BLaER1 treated with 17β-estradiol and CSF1 and Interleukin-3, amounts not matched to agents 10 nM and 100 nM (cell line): ENCODE measurements around the gene ARMC9.

Source experiments
- H3K27ac ChIP-seq, 11 experiments: shearing (Covaris generic); formaldehyde crosslinking; 2 replicates each; pipeline ENCODE4 v1.8.1; 2022
- H3K27me3 ChIP-seq, 11 experiments: shearing (Covaris generic); formaldehyde crosslinking; 2 replicates each; pipeline ENCODE4 v1.8.1; 2022
- H3K36me3 ChIP-seq, 11 experiments: shearing (Covaris generic); formaldehyde crosslinking; 2 replicates each; pipeline ENCODE4 v1.8.1; 2022
- H3K4me1 ChIP-seq, 10 experiments: shearing (Covaris generic); formaldehyde crosslinking; 2 replicates each; pipeline ENCODE4 v1.8.1; 2022
- H3K4me2 ChIP-seq, 11 experiments: shearing (Covaris generic); formaldehyde crosslinking; 2 replicates each; pipeline ENCODE4 v1.8.1; 2022
- H3K4me3 ChIP-seq, 10 experiments: shearing (Covaris generic); formaldehyde crosslinking; 2 replicates each; pipeline ENCODE4 v1.8.1; 2022
- H3K9ac ChIP-seq, 11 experiments: shearing (Covaris generic); formaldehyde crosslinking; 2 replicates each; pipeline ENCODE4 v1.8.1; 2022
- H3K9me3 ChIP-seq, 11 experiments: shearing (Covaris generic); formaldehyde crosslinking; replicated peaks in 1 of 11; 2 replicates each; pipeline ENCODE4 v1.8.1; 2022
- H4K20me1 ChIP-seq, 11 experiments: shearing (Covaris generic); formaldehyde crosslinking; 2 replicates each; pipeline ENCODE4 v1.8.1; 2022
- Cebpa-rat ChIP-seq, 11 experiments: shearing (Covaris generic); IDR thresholded peaks; 2 replicates each; pipeline ENCODE4 v1.8.1; 2022

Gene ARMC9

DNA sequence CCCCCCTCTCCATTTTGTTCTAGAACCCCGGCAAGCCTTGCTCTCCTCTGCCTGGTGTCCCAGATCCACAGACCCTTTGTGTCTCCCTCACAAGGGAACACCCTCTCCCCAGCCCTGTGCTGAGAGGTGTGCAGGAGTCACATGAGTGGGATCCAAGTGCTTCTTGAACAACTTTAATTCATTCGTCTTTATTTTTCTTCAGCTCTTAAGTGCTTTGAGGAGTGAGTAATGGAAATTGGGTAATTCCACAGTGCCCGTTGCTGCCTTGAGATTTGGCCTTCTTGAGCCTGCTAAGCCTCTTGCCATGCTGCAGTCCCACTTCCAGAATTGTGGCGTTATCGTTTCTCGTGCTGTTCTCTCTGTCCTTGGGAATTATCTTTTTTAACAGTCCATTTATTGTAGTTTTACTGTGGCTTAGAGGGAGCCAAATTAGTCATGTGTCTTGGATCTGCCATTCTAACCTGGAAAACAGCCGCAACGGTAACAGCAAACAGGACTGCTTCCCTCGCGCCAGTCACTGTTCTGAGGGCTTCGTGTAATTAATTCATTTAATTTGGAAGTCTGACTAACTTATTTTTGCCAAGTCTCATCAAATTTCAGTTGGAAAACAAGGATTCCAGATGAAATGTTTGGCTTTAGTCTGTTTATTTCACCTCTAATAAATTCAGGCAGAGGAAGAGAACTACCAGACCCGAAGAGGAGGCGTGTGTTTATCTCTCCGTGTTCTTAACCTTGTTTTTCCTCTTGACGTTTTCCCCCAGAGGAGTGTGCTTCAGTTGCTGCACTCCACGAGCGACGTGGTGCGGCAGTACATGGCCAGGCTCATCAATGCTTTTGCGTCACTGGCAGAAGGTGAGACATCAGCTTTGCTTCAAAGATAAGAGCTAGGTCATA lies 72.0 kb downstream of the ARMC9 start:
- H3K27ac ChIP-seq = no peak overlapping the region
- H3K4me2 ChIP-seq = no peak overlapping the region
- H3K4me1 ChIP-seq = peaks cover 0 to 34% (median 13%) of the 10 kb centered on the region in 10 experiments; a peak in 16 of 20 replicates
- H3K4me3 ChIP-seq = no peak overlapping the region
- no peak for TF ChIP-seq Cebpa-rat (IDR thresholded peaks at IDR 0.05)
- H3K9me3 ChIP-seq = no peaks in the 10 kb centered on the region
- no peaks in the 10 kb centered on the region for H4K20me1 ChIP-seq
- H3K9ac ChIP-seq = no peak overlapping the region
- peaks cover 0 to 16% (median 0%) of the 10 kb centered on the region in 11 experiments; a peak in 3 of 22 replicates for H3K36me3 ChIP-seq
- H3K27me3 ChIP-seq = no peaks in the 10 kb centered on the region

DNA sequence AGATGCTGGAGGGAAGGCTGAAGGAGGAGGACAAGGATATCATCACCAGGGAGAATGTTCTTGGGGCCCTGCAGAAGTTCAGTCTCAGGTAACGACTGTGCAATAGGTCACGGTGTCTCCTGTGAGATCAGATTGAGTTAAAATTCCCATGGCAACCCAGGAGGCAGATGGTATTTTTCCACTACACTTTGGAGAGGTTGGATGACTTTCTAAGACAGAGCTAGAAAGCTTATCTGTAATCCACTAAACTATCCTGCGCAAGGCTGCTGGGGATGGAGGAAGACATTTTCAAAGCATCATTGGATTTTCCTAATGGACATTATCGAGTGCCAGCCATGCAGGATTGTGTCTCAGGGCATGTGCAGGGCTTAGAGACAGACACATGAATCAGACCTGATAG lies 74.6 kb downstream of the ARMC9 start:
- Histone ChIP-seq H3K9ac (no peak overlapping the region), H4K20me1 (no peaks in the 10 kb centered on the region), H3K4me2 (peak overlapping the region in 2 of 11 experiments; percentile 16 to 22; a peak in 1 of 22 replicates), H3K4me1 (peaks cover 16 to 38% (median 29%) of the 10 kb centered on the region in 10 experiments), H3K27ac (no peak overlapping the region), H3K27me3 (no peaks in the 10 kb centered on the region), H3K36me3 (peaks cover 0 to 16% (median 0%) of the 10 kb centered on the region in 11 experiments; a peak in 3 of 22 replicates), H3K4me3 (no peak overlapping the region), H3K9me3 (no peaks in the 10 kb centered on the region)
- TF ChIP-seq Cebpa-rat (IDR thresholded peaks at IDR 0.05) = no peak

DNA sequence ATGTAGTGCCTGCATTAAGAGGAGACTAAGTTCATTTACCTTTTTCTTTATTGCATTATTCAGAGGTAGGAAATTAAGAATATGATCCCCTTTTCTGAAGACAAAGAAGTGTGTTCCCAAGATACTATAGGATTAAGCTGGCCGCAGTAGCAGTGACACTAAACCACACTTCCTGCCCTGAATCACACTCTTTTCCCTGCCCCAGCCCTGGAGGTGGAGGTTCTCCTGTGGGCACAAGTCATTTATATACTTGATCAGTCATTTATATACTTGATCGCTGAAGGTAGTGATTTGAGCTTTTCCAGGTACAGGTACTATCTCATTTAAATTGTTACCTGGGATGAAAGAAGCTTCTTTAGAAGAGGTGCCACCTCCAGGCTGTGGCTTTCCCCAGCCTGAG lies 78.6 kb downstream of the ARMC9 start:
- TF ChIP-seq Cebpa-rat (IDR thresholded peaks at IDR 0.05) = no peak
- Histone ChIP-seq H3K9me3 (no peaks in the 10 kb centered on the region), H3K4me1 (peaks cover 41 to 77% (median 56%) of the 10 kb centered on the region in 10 experiments), H3K27ac (no peak overlapping the region), H3K36me3 (peaks cover 0 to 6% (median 0%) of the 10 kb centered on the region in 11 experiments; a peak in 2 of 22 replicates), H3K4me3 (no peak overlapping the region), H4K20me1 (no peaks in the 10 kb centered on the region), H3K9ac (no peak overlapping the region), H3K27me3 (no peaks in the 10 kb centered on the region), H3K4me2 (peak overlapping the region; percentile 4 to 77 (median 49); a peak in 18 of 22 replicates)

DNA sequence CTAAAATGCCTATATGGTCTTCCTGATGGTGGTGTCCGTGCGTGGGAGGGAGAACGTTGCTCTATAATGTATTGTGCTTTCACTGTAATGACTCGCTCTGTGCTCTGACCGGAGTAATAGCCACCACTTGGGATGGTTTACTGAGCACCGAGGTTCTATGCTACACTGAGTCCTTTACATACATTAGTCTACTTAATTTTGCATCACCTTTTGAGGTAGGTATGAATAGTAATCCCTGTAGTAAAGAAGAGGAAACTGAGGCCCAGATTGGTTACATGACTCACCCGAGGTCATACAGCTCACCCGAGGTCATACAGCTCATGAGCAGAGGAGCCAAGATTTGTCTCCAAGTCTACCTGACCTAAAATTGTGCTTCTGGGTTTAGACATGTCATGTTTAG lies 79.5 kb downstream of the ARMC9 start:
- Histone ChIP-seq H3K4me2 (peak overlapping the region in 8 of 11 experiments; percentile 24 to 77 (median 68); a peak in 14 of 22 replicates), H4K20me1 (no peaks in the 10 kb centered on the region), H3K36me3 (peaks cover 0 to 5% (median 0%) of the 10 kb centered on the region in 11 experiments; a peak in 2 of 22 replicates)

DNA sequence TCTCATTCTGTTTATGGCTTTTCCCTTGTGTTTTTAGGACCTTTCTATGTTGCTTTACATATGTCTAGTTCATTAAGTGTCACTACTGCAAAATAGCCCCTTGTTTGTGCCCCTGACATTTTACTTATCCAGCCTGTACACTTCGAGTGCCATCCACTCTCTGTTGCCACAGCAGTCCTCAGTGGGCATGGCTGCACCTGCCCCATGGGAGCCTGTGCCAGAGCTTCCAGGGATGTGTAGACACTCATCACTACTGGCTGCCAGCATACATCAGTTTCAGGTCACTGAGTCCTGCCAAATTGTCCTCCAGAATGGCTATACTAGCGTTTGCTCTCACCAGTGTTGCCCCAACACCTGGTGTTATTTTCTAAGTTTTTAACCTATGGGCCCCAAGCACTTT lies 80.4 kb downstream of the ARMC9 start:
- Histone ChIP-seq H3K4me2 (peak overlapping the region in 7 of 11 experiments; percentile 24 to 77 (median 72); a peak in 14 of 22 replicates), H4K20me1 (no peaks in the 10 kb centered on the region), H3K27me3 (no peaks in the 10 kb centered on the region), H3K9me3 (no peaks in the 10 kb centered on the region), H3K36me3 (no peaks in the 10 kb centered on the region), H3K27ac (no peak overlapping the region), H3K4me1 (peaks cover 41 to 69% (median 56%) of the 10 kb centered on the region in 10 experiments), H3K4me3 (no peak overlapping the region), H3K9ac (no peak overlapping the region)
- TF ChIP-seq Cebpa-rat (IDR thresholded peaks at IDR 0.05) = no peak

More for the DNA sequence above, 79.5 kb downstream of the ARMC9 start:
- no peak for TF ChIP-seq Cebpa-rat (IDR thresholded peaks at IDR 0.05)
- peaks cover 41 to 77% (median 56%) of the 10 kb centered on the region in 10 experiments for H3K4me1 ChIP-seq
- no peak overlapping the region for H3K4me3 ChIP-seq
- H3K9me3 ChIP-seq = no peaks in the 10 kb centered on the region
- H3K27me3 ChIP-seq = no peaks in the 10 kb centered on the region
- H3K9ac ChIP-seq = no peak overlapping the region
- H3K27ac ChIP-seq = no peak overlapping the region

DNA sequence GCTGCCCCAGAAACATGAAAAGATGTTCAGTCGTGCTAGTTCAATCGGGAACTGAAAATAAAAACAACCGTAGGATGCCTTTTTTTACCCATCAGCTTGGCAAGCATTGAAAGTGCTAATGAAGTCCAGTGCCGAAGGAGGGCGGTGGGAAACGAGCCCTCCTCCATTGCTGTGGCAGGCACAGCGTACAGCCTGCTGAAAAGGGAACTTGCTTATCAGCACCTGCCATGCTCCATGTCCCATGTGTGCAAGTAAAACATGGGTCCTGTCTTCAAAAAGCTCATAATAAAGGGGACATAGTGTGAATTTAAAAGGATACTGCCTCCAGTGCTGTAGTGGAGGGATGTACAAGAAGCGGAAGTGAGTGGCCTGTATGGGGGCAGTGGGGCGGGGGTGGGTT lies 82.4 kb downstream of the ARMC9 start:
- Histone ChIP-seq H3K36me3 (no peaks in the 10 kb centered on the region), H3K4me3 (no peak overlapping the region), H3K9ac (no peak overlapping the region), H3K4me1 (peaks cover 25 to 57% (median 46%) of the 10 kb centered on the region in 10 experiments), H3K9me3 (no peaks in the 10 kb centered on the region), H3K27me3 (no peaks in the 10 kb centered on the region), H3K4me2 (peak overlapping the region; percentile 12 to 77 (median 47); a peak in 21 of 22 replicates), H3K27ac (peak overlapping the region in 2 of 11 experiments; percentile 14 to 42; a peak in 2 of 22 replicates), H4K20me1 (no peaks in the 10 kb centered on the region)
- no peak for TF ChIP-seq Cebpa-rat (IDR thresholded peaks at IDR 0.05)

DNA sequence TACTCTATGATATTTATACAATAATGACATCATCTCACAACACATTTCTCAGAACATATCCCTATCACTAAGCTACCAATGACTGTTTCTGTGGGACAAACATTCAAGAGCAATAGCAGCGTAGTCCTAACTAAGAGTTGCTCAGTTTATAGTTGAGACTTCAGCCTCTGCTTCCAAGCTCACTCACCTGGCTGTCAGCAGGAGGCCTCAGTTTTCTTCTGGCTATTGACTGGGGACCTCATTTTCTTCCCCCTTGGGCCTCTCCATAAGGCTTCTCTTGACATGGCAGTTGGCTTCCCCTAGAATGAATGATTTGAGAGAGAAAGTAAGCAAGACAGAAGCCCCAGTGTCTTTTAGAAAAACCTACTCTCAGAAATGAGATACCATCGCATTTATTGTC lies 85.9 kb downstream of the ARMC9 start:
- Histone ChIP-seq H3K4me1 (peaks cover 11 to 28% (median 16%) of the 10 kb centered on the region in 10 experiments), H3K27ac (no peak overlapping the region), H3K9me3 (no peaks in the 10 kb centered on the region), H3K27me3 (no peaks in the 10 kb centered on the region), H3K36me3 (no peaks in the 10 kb centered on the region), H4K20me1 (no peaks in the 10 kb centered on the region), H3K4me2 (no peak overlapping the region), H3K4me3 (no peak overlapping the region), H3K9ac (no peak overlapping the region)
- TF ChIP-seq Cebpa-rat (IDR thresholded peaks at IDR 0.05) = no peak

DNA sequence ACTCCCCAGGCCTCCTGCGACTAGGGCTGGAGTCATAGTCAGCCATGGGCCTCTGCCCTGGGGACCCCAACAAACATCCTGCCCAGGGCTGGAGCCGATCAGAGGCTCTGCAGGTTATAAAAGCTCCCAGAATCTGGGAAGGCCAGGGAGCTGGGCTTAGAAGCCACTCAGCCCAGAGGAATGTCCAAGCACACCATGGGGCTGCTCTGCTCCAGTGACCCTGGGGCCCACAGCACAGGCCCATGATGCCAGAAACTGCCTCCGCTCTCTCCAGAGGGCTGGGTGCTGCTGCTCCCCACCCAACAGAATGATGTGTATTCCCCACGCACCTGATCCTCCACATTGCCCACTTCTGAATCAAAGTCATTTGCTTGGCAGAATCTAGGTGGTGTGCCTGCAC lies 88.5 kb downstream of the ARMC9 start:
- Histone ChIP-seq H3K36me3 (no peaks in the 10 kb centered on the region), H3K27ac (no peak overlapping the region), H3K9ac (no peak overlapping the region), H3K4me2 (no peak overlapping the region), H3K4me1 (peaks cover 0 to 19% (median under 1%) of the 10 kb centered on the region in 10 experiments; a peak in 7 of 20 replicates), H4K20me1 (no peaks in the 10 kb centered on the region), H3K4me3 (no peak overlapping the region), H3K9me3 (no peaks in the 10 kb centered on the region), H3K27me3 (no peaks in the 10 kb centered on the region)
- no peak for TF ChIP-seq Cebpa-rat (IDR thresholded peaks at IDR 0.05)

DNA sequence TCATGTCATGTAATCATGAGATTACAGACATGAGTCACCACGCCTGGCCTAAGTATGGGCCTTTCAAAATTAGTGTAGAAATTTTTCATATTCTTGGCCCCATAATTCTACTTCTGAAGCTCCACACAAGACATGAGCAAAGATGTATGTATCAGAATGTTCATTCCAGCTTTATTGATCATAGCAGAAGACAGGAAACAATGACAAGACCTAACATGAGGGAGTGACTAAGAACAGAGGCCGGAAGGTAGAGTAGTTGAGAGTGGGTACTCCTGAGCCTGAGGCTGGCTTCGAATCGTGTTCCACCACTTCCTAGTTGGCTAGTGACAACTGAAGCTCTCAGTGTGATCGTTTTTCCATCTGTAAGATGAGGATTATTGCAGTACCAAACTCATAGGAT lies 89.3 kb downstream of the ARMC9 start:
- H3K27ac ChIP-seq = no peak overlapping the region
- no peaks in the 10 kb centered on the region for H3K36me3 ChIP-seq
- H3K4me1 ChIP-seq = peaks cover under 1 to 23% (median 4%) of the 10 kb centered on the region in 10 experiments; a peak in 15 of 20 replicates
- no peak overlapping the region for H3K9ac ChIP-seq
- no peak for TF ChIP-seq Cebpa-rat (IDR thresholded peaks at IDR 0.05)
- H3K27me3 ChIP-seq = no peaks in the 10 kb centered on the region
- H3K4me2 ChIP-seq = no peak overlapping the region
- H3K9me3 ChIP-seq = no peaks in the 10 kb centered on the region
- no peak overlapping the region for H3K4me3 ChIP-seq
- H4K20me1 ChIP-seq = no peaks in the 10 kb centered on the region
